Measurements from ENCODE around the gene VSIG10L2.

Gene VSIG10L2

DNA sequence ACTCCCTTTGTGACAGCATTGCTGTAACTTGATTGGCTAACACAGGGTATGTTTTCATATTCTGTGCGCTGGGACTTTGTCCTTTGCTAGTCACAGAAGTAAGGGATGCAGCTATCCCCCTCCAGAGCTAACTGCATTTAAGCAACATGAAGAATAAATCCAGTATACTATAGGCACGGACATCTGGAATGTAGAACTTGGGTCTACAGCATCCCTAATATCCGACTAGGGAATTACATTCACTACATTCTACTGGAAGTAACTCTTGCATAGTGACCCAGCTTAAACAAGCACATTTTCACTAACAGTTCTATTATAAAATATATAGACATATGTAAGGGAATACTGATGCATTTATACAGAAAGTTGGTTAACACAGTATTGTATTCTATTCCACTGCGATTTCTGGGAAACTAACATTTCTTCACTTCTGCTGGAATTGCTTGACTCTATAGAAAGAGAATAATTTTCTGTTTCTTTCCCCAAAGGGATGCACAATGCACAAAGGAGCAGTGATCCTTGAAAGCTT is 13.1 kb downstream of the VSIG10L2 start:
- no peak overlapping the region for H3K27ac ChIP-seq
- no peak for TF ChIP-seq CTCF (IDR thresholded peaks at IDR 0.05)

DNA sequence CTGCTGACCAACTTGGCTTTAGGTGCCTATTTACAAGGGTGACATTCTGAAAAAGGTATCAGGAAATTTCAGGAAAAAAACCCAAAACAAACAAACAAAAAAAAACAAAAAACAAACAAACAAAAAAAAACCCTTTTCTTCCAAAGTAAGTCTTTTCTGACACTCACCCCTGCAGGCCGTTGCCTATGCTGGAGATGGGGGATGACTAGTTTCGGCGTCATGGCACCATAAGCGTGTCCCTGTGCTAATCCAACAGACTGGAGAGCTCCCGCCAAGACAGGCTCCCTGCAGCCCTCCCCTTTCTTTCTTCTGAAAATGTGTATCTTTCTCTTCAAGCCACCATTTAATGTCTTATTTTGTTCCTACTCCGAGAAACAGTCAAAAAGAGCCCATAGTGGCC is 13.7 kb downstream of the VSIG10L2 start:
- TF ChIP-seq CTCF (IDR thresholded peaks at IDR 0.05): no peak
- TF ChIP-seq ZFX (IDR thresholded peaks at IDR 0.05; ENCODE audit: borderline replicate concordance): no peak
- H3K27ac ChIP-seq: no peak overlapping the region

DNA sequence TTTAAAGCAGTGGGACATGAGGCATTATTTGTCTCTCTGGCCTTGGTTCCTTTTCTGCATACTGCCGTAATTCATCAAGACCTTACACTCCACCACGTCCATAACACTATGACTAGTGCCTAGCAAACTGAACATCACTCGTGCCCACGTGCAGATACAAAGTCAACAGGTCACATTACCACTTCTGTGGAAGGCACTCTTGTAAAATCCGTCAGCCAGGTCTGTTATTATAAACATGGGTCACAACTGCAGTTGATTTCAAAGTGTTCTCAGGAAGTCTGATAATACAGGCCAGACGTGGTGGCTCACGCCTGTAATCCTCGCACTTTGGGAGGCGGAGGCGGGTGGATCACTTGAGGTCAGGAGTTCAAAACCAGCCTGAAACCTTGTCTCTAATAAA is 14.1 kb downstream of the VSIG10L2 start:
- H3K27ac ChIP-seq: no peak overlapping the region
- TF ChIP-seq CTCF (IDR thresholded peaks at IDR 0.05): no peak
- no peak for TF ChIP-seq ZFX (IDR thresholded peaks at IDR 0.05; ENCODE audit: borderline replicate concordance)

GRCh38 chr11:125960771-125961170 is 14.9 kb downstream of the VSIG10L2 start:
- H3K27ac ChIP-seq: no peak overlapping the region

DNA sequence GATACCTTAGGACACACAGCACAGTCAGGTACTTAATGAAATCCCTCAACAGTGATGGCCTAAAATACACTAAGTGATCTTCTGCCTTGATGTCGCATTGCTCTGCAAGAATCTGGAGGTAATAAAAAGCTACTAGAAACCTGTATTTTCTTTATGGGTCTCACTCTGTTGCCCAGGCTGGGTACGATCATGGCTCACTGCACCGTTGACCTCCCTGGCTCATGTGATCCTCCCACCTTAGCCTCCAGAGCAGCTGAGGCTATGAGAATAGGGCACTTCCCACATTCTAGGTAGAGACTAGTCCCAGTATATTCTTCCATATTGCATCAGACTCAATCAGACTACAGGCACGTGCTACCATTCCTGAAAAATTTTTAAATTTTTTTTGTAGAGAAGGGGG is 21.7 kb downstream of the VSIG10L2 start:
- H3K27ac ChIP-seq: no peak overlapping the region
- no peak for TF ChIP-seq CTCF (IDR thresholded peaks at IDR 0.05)
- no peak for TF ChIP-seq ZFX (IDR thresholded peaks at IDR 0.05; ENCODE audit: borderline replicate concordance)

More at GRCh38 chr11:125960771-125961170, 14.9 kb downstream of the VSIG10L2 start:
- TF ChIP-seq ZFX (IDR thresholded peaks at IDR 0.05; ENCODE audit: borderline replicate concordance): no peak
- no peak for TF ChIP-seq CTCF (IDR thresholded peaks at IDR 0.05)

GRCh38 chr11:125968354-125968753 is 22.5 kb downstream of the VSIG10L2 start:
- H3K27ac ChIP-seq: no peak overlapping the region
- TF ChIP-seq CTCF (IDR thresholded peaks at IDR 0.05) (no peak), ZFX (IDR thresholded peaks at IDR 0.05; ENCODE audit: borderline replicate concordance) (no peak)

GRCh38 chr11:125971618-125972017 is 25.8 kb downstream of the VSIG10L2 start:
- no peak overlapping the region for H3K27ac ChIP-seq
- TF ChIP-seq CTCF (IDR thresholded peaks at IDR 0.05): no peak
- TF ChIP-seq ZFX (IDR thresholded peaks at IDR 0.05; ENCODE audit: borderline replicate concordance): no peak

Measured in 22Rv1 (cell line).